Erythroblast (primary cell): ENCODE data around the gene TRPM7.

Experiments used
- GATA1 ChIP-seq: IDR thresholded peaks from 2 replicates; pipeline ENCODE4 v1.6.1; 2011; ENCODE audit warnings: low read depth, mild to moderate bottlenecking, control low read depth, low read length, moderate library complexity
- POLR2A ChIP-seq: IDR thresholded peaks from 2 replicates; pipeline ENCODE4 v1.6.1; 2011; ENCODE audit warnings: mild to moderate bottlenecking, low read length

- TF ChIP-seq POLR2A (no peak), GATA1 (no peak)
Measured at GRCh38 chr15:50556642-50557371, 129.8 kb downstream of the TRPM7 start.
